Vagina (tissue), 2 donors: ENCODE data around the gene NRXN3.

ENCODE experiments used
- CTCF ChIP-seq, 3 experiments: fragments of 450-650 bp in 2 of 3; fragments of 200-600 bp in 1 of 3; sonication (generic) in 1 of 3; IDR thresholded peaks; one replicate each; pipeline ENCODE4 v1.5.1; 2017 to 2019; ENCODE audit warnings: antibody characterized with exemption in 3 of 3, mild to moderate bottlenecking in 2 of 3, moderate library complexity in 2 of 3
- POLR2A ChIP-seq, 2 donors: fragments of 450-650 bp; IDR thresholded peaks; one replicate each; pipeline ENCODE4 v1.6.1; 2017; ENCODE audit warnings: antibody characterized with exemption in 2 of 2, mild to moderate bottlenecking in 2 of 2, moderate library complexity in 2 of 2

GRCh38 chr14:78581229-78581628 is 411.1 kb downstream of the NRXN3 start:
- no peak for TF ChIP-seq CTCF (IDR thresholded peaks at IDR 0.05)
- TF ChIP-seq POLR2A (IDR thresholded peaks at IDR 0.05): no peak
